Measurements from ENCODE around the gene LSAMP. TPM values are rescaled to one million over a fixed set of nuclear protein-coding genes. Genes with fewer than 3 reads are reported as not detected.
A peak's percentile ranks its signal among the peaks of the same experiment; 100 is the strongest.

LSAMP gene
- total RNA-seq, 1 experiment from 2014 or later: 5.7 TPM

DNA sequence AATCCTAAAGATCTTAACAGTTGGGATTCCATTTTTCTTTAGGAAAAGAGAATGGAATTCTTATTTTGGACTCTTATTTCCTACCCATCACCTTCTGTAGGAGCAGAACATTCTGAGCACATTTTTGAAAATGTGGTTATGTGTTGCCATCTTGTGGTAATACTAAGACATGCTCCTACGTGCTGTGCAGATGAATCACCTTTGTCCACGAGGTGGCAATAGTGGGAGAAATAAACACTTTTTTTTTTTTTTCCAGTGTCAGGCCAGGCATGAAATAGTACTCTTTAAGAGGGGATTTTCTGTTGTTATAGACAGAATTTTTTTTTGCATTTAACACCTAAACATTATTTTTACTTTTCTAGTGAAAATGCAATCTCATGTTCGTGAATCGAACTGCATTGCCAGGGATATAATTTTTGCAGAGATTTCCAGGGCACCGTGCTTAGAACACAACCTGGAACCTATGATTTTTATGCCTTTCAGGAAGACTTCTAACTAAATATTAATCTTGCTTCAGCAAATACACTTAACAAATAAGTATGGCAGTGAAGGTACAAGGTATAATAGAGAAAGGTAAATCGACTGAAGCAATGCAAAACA is 625.4 kb downstream of the LSAMP start (continued):
- TF ChIP-seq, protein P1, sequence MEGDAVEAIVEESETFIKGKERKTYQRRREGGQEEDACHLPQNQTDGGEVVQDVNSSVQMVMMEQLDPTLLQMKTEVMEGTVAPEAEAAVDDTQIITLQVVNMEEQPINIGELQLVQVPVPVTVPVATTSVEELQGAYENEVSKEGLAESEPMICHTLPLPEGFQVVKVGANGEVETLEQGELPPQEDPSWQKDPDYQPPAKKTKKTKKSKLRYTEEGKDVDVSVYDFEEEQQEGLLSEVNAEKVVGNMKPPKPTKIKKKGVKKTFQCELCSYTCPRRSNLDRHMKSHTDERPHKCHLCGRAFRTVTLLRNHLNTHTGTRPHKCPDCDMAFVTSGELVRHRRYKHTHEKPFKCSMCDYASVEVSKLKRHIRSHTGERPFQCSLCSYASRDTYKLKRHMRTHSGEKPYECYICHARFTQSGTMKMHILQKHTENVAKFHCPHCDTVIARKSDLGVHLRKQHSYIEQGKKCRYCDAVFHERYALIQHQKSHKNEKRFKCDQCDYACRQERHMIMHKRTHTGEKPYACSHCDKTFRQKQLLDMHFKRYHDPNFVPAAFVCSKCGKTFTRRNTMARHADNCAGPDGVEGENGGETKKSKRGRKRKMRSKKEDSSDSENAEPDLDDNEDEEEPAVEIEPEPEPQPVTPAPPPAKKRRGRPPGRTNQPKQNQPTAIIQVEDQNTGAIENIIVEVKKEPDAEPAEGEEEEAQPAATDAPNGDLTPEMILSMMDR (IDR thresholded peaks at IDR 0.05): peak; percentile 85

DNA sequence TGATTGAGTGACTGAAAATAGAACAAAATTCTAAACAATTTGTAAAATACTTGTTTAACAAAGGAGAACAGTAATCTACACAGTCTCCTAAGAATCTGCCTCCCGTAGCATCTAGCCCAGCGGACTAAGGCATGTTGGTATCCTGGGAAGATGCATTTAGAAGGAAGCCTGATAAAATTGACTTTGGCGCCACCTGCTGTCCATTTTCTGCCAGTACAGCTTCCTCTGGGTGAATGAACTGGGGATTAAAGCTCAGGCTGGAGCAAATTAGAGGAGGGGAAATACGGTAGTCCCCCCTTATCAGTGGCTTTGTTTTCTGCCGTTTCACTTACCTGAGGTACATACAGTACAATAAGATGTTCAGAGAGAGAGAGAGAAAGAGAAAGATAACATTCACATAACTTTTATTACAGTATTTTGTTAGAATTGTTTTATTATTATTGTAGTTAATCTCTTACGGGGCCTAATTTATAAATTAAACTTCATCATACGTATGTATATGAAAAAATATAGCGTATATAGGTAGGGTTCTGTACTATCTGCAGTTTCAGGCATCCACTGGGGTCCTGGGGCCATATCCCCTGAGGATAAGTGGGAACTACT is 630.4 kb downstream of the LSAMP start:
- Mint-ChIP-seq H3K36me3 (no peaks in the 10 kb centered on the region), H3K4me1 (peaks cover 11% of the 10 kb centered on the region), H3K27me3 (ENCODE audit: low read depth) (no peaks in the 10 kb centered on the region), H3K27ac (no peak overlapping the region), H3K4me3 (no peak overlapping the region), H3K9me3 (no peaks in the 10 kb centered on the region)
- CTCF ChIA-PET: interaction anchor here (0.6 to 1.9 kb wide), 26 partner anchors 9 to 1406 kb away, joined by 3 to 27 read pairs (median 4); no protein-coding TSS in a partner anchor
- ATAC-seq (peak; percentile 91), DNase-seq (ENCODE audit: low spot score) (peak; percentile 87)
- TF ChIP-seq, protein P1 (IDR thresholded peaks at IDR 0.05): peak; percentile 94
- TF ChIP-seq ZNF671 (CRISPR knock-in tag; IDR thresholded peaks at IDR 0.05): no peak
- POLR2A ChIA-PET: no interaction called here

GRCh38 chr3:115814006-115814405 is 631.3 kb downstream of the LSAMP start:
- no peaks in the 10 kb centered on the region for H3K9me3 Mint-ChIP-seq
- no peak for DNase-seq (ENCODE audit: low spot score)
- no peak overlapping the region for H3K4me3 Mint-ChIP-seq
- H3K36me3 Mint-ChIP-seq: no peaks in the 10 kb centered on the region
- POLR2A ChIA-PET: no interaction called here
- no peak for ATAC-seq
- TF ChIP-seq SMAD3 (CRISPR knock-in tag; IDR thresholded peaks at IDR 0.05; ENCODE audit: borderline replicate concordance) (no peak), TCF7 (CRISPR knock-in tag; IDR thresholded peaks at IDR 0.05; ENCODE audit: low read depth) (no peak), USF1 (CRISPR knock-in tag; IDR thresholded peaks at IDR 0.05) (no peak)
- H3K27me3 Mint-ChIP-seq (ENCODE audit: low read depth): no peaks in the 10 kb centered on the region
- no peak overlapping the region for H3K27ac Mint-ChIP-seq
- H3K4me1 Mint-ChIP-seq: peaks cover 11% of the 10 kb centered on the region
- CTCF ChIA-PET: no interaction called here

GRCh38 chr3:115808816-115809215 is 636.5 kb downstream of the LSAMP start:
- no peak overlapping the region for H3K27ac Mint-ChIP-seq
- CTCF ChIA-PET: no interaction called here
- no peak for TF ChIP-seq ELF4 (CRISPR knock-in tag; IDR thresholded peaks at IDR 0.05; ENCODE audit: low read depth)
- no peak for TF ChIP-seq NR2C2 (CRISPR knock-in tag; IDR thresholded peaks at IDR 0.05)
- TF ChIP-seq TEAD4 (CRISPR knock-in tag; IDR thresholded peaks at IDR 0.05): no peak
- no peak for TF ChIP-seq ZNF396 (CRISPR knock-in tag; IDR thresholded peaks at IDR 0.05; ENCODE audit: borderline replicate concordance)
- TF ChIP-seq, protein P2, sequence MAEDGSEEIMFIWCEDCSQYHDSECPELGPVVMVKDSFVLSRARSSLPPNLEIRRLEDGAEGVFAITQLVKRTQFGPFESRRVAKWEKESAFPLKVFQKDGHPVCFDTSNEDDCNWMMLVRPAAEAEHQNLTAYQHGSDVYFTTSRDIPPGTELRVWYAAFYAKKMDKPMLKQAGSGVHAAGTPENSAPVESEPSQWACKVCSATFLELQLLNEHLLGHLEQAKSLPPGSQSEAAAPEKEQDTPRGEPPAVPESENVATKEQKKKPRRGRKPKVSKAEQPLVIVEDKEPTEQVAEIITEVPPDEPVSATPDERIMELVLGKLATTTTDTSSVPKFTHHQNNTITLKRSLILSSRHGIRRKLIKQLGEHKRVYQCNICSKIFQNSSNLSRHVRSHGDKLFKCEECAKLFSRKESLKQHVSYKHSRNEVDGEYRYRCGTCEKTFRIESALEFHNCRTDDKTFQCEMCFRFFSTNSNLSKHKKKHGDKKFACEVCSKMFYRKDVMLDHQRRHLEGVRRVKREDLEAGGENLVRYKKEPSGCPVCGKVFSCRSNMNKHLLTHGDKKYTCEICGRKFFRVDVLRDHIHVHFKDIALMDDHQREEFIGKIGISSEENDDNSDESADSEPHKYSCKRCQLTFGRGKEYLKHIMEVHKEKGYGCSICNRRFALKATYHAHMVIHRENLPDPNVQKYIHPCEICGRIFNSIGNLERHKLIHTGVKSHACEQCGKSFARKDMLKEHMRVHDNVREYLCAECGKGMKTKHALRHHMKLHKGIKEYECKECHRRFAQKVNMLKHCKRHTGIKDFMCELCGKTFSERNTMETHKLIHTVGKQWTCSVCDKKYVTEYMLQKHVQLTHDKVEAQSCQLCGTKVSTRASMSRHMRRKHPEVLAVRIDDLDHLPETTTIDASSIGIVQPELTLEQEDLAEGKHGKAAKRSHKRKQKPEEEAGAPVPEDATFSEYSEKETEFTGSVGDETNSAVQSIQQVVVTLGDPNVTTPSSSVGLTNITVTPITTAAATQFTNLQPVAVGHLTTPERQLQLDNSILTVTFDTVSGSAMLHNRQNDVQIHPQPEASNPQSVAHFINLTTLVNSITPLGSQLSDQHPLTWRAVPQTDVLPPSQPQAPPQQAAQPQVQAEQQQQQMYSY (CRISPR knock-in tag; IDR thresholded peaks at IDR 0.05): no peak
- TF ChIP-seq, protein P3, sequence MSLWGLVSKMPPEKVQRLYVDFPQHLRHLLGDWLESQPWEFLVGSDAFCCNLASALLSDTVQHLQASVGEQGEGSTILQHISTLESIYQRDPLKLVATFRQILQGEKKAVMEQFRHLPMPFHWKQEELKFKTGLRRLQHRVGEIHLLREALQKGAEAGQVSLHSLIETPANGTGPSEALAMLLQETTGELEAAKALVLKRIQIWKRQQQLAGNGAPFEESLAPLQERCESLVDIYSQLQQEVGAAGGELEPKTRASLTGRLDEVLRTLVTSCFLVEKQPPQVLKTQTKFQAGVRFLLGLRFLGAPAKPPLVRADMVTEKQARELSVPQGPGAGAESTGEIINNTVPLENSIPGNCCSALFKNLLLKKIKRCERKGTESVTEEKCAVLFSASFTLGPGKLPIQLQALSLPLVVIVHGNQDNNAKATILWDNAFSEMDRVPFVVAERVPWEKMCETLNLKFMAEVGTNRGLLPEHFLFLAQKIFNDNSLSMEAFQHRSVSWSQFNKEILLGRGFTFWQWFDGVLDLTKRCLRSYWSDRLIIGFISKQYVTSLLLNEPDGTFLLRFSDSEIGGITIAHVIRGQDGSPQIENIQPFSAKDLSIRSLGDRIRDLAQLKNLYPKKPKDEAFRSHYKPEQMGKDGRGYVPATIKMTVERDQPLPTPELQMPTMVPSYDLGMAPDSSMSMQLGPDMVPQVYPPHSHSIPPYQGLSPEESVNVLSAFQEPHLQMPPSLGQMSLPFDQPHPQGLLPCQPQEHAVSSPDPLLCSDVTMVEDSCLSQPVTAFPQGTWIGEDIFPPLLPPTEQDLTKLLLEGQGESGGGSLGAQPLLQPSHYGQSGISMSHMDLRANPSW (CRISPR knock-in tag; conservative IDR thresholded peaks at IDR 0.05; ENCODE audit: low read depth): no peak
- TF ChIP-seq FOXK1 (CRISPR knock-in tag; IDR thresholded peaks at IDR 0.05): no peak
- no peak for TF ChIP-seq USF2 (CRISPR knock-in tag; IDR thresholded peaks at IDR 0.05)
- no peak for TF ChIP-seq ZNF512 (CRISPR knock-in tag; IDR thresholded peaks at IDR 0.05; ENCODE audit: borderline replicate concordance)

More at GRCh38 chr3:115808816-115809215, 636.5 kb downstream of the LSAMP start:
- Mint-ChIP-seq H3K9me3 (no peaks in the 10 kb centered on the region), H3K4me3 (no peak overlapping the region), H3K4me1 (peaks cover 40% of the 10 kb centered on the region), H3K36me3 (no peaks in the 10 kb centered on the region), H3K27me3 (ENCODE audit: low read depth) (no peaks in the 10 kb centered on the region)
- POLR2A ChIA-PET: no interaction called here
- no peak for ATAC-seq
- no peak for DNase-seq (ENCODE audit: low spot score)
